Astrocyte (in vitro differentiated cells and primary cell): ENCODE data around the gene GOPC. TPM values are rescaled to one million over a fixed set of nuclear protein-coding genes. Genes with fewer than 3 reads are reported as not detected.

Source experiments
- DNase-seq: peaks from one replicate; pipeline ENCODE4 v3.0.0-alpha.2; 2010; ENCODE audit warnings: low read depth
- FAIRE-seq: peaks from 2 replicates; lab custom pipeline; 2011; peaks lifted over from hg19 to GRCh38; lab: Jason Lieb, UNC
- H2AFZ ChIP-seq: 2 replicates; pipeline ENCODE4 v1.6.0; 2012; ENCODE audit warnings: low read depth, low read length, inconsistent platforms
- H3K27ac ChIP-seq: 2 replicates; pipeline ENCODE4 v1.5.1; 2011; ENCODE audit warnings: low read depth, low read length, inconsistent platforms
- H3K27me3 ChIP-seq: 2 replicates; pipeline ENCODE4 v1.6.0; 2011; ENCODE audit warnings: low read length, inconsistent platforms; ENCODE audit not compliant: insufficient read depth
- H3K36me3 ChIP-seq: 2 replicates; pipeline ENCODE4 v1.5.1; 2011; ENCODE audit warnings: low read length, inconsistent platforms; ENCODE audit not compliant: insufficient read depth
- H3K4me1 ChIP-seq: 2 replicates; pipeline ENCODE4 v1.5.1; 2011; ENCODE audit warnings: low read length, inconsistent platforms; ENCODE audit not compliant: insufficient read depth
- H3K4me2 ChIP-seq: 2 replicates; pipeline ENCODE4 v1.6.0; 2012; ENCODE audit warnings: low read length, inconsistent platforms
- H3K4me3 ChIP-seq: 2 replicates; pipeline ENCODE4 v1.5.1; 2011; ENCODE audit warnings: low read depth, mild to moderate bottlenecking, low read length, inconsistent platforms; ENCODE audit not compliant: insufficient read depth
- H3K79me2 ChIP-seq: 2 replicates; pipeline ENCODE4 v1.6.0; 2012; ENCODE audit warnings: mild to moderate bottlenecking, low read length, inconsistent platforms; ENCODE audit not compliant: insufficient read depth
- H3K9ac ChIP-seq: 2 replicates; pipeline ENCODE4 v1.6.0; 2012; ENCODE audit warnings: mild to moderate bottlenecking, low read length, inconsistent platforms
- H3K9me3 ChIP-seq: 2 replicates; pipeline ENCODE4 v1.5.1; 2012; ENCODE audit warnings: low read depth, mild to moderate bottlenecking, low read length, inconsistent platforms; ENCODE audit not compliant: insufficient read depth
- H4K20me1 ChIP-seq: 2 replicates; pipeline ENCODE4 v1.6.0; 2012; ENCODE audit warnings: low read length, inconsistent platforms; ENCODE audit not compliant: insufficient read depth
- H3K27ac Mint-ChIP-seq: one replicate; pipeline ENCODE4 v1.8.0; 2021; ENCODE audit warnings: mild to moderate bottlenecking, mixed read lengths; ENCODE audit not compliant: unreplicated experiment
- H3K27me3 Mint-ChIP-seq: one replicate; pipeline ENCODE4 v1.8.0; 2021; ENCODE audit warnings: low read depth, mixed read lengths; ENCODE audit not compliant: unreplicated experiment
- H3K36me3 Mint-ChIP-seq: one replicate; pipeline ENCODE4 v1.8.0; 2021; ENCODE audit warnings: low read depth, mixed read lengths; ENCODE audit not compliant: unreplicated experiment
- H3K4me1 Mint-ChIP-seq: one replicate; pipeline ENCODE4 v1.8.0; 2021; ENCODE audit warnings: low read depth, mixed read lengths; ENCODE audit not compliant: unreplicated experiment
- H3K4me3 Mint-ChIP-seq: one replicate; pipeline ENCODE4 v1.8.0; 2021; ENCODE audit warnings: mild to moderate bottlenecking, moderate library complexity, mixed read lengths; ENCODE audit not compliant: unreplicated experiment
- H3K9me3 Mint-ChIP-seq: one replicate; pipeline ENCODE4 v1.8.0; 2021; ENCODE audit warnings: mild to moderate bottlenecking, mixed read lengths; ENCODE audit not compliant: unreplicated experiment
- EZH2 ChIP-seq: IDR thresholded peaks from 2 replicates; pipeline ENCODE4 v1.6.1; 2012; ENCODE audit warnings: mild to moderate bottlenecking, low read length, inconsistent platforms; ENCODE audit not compliant: insufficient read depth
- total RNA-seq: library from RNA; stranded (reverse); gene quantifications from 2 replicates; pipeline ENCODE4 v1.2.1, GENCODE V29; 2021
- TF ChIP-seq, protein P1 (sequence below): IDR thresholded peaks from 2 replicates; pipeline ENCODE4 v1.5.1; 2011; ENCODE audit warnings: low read depth, mild to moderate bottlenecking, inconsistent platforms, low read length, moderate library complexity; ENCODE audit not compliant: insufficient read depth

GOPC gene
- total RNA-seq, 1 donor from 2014 or later = 45.0 TPM

DNA sequence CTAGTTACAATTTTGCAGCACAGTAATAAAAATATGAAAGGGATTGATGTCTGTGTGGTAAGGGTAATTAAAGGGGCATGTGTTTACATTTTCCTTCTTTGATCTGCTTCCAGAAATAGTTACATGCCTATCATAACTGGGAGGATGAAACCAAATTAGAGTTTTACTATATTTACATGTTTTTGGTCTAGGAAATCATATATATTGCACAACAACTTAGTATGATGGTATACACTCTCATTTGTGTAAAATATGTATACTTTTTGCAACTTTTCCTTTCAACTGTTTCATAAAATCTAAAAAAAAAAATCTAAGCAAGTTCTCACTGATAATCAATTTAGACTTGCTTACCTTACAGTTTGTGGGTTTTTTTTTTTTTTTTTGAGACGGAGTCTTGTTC, 87.7 kb downstream of the GOPC start:
- DNase-seq (no peak), FAIRE-seq (no peak)
- H3K79me2 ChIP-seq = peaks cover 72% of the 10 kb centered on the region
- no peak overlapping the region for H3K4me3 Mint-ChIP-seq
- no peaks in the 10 kb centered on the region for H3K27me3 ChIP-seq
- H3K27me3 Mint-ChIP-seq = no peaks in the 10 kb centered on the region
- peaks cover 24% of the 10 kb centered on the region for H3K4me1 Mint-ChIP-seq
- TF ChIP-seq, protein P1, sequence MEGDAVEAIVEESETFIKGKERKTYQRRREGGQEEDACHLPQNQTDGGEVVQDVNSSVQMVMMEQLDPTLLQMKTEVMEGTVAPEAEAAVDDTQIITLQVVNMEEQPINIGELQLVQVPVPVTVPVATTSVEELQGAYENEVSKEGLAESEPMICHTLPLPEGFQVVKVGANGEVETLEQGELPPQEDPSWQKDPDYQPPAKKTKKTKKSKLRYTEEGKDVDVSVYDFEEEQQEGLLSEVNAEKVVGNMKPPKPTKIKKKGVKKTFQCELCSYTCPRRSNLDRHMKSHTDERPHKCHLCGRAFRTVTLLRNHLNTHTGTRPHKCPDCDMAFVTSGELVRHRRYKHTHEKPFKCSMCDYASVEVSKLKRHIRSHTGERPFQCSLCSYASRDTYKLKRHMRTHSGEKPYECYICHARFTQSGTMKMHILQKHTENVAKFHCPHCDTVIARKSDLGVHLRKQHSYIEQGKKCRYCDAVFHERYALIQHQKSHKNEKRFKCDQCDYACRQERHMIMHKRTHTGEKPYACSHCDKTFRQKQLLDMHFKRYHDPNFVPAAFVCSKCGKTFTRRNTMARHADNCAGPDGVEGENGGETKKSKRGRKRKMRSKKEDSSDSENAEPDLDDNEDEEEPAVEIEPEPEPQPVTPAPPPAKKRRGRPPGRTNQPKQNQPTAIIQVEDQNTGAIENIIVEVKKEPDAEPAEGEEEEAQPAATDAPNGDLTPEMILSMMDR = no peak
- TF ChIP-seq EZH2 = no peak
- no peaks in the 10 kb centered on the region for H4K20me1 ChIP-seq
- H2AFZ ChIP-seq = no peak overlapping the region
- H3K36me3 Mint-ChIP-seq = peaks cover 32% of the 10 kb centered on the region
- H3K9me3 ChIP-seq = no peaks in the 10 kb centered on the region
- peaks cover 12% of the 10 kb centered on the region for H3K36me3 ChIP-seq
- H3K27ac ChIP-seq = no peak overlapping the region
- peaks cover 37% of the 10 kb centered on the region for H3K4me1 ChIP-seq
- peaks cover 4% of the 10 kb centered on the region for H3K9me3 Mint-ChIP-seq
- no peak overlapping the region for H3K27ac Mint-ChIP-seq
- no peak overlapping the region for H3K9ac ChIP-seq
- H3K4me2 ChIP-seq = no peak overlapping the region
- no peak overlapping the region for H3K4me3 ChIP-seq

DNA sequence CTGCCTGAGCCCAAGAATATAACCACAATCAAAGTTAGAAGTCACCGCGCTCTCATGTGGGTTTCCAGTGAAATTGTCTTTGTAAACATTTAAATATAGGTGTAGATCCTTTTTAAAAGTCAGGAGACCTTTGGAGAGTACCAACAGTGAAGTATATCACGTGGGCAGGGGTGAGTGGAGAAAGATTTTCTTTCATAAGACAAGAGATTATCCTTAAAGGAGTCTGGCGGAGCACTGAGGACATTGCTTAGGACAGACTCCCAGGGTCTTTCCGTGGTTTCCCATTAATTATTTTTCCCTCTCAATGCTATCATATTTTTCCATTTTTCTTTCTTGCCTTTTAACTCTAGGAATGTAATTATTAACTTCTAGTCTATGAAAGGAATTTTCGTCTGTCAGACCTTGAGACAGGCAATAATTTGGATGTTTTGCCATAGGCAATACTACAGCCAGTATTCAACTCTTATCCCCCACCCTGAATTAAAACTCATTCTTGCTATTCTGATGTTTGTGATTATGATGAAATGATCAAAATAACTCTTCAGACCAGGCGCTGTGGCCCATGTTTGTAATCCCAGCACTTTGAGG, 88.4 kb downstream of the GOPC start:
- H3K79me2 ChIP-seq = peaks cover 73% of the 10 kb centered on the region
- H3K4me3 Mint-ChIP-seq = no peak overlapping the region

More for the DNA sequence above, 88.4 kb downstream of the GOPC start:
- H3K4me2 ChIP-seq = peak overlapping the region; percentile 10
- H3K36me3 ChIP-seq = peaks cover 15% of the 10 kb centered on the region
- H3K4me1 ChIP-seq = peaks cover 37% of the 10 kb centered on the region
- H3K4me3 ChIP-seq = no peak overlapping the region
- H3K27ac Mint-ChIP-seq = no peak overlapping the region
- H3K4me1 Mint-ChIP-seq = peaks cover 25% of the 10 kb centered on the region
- no peak overlapping the region for H3K9ac ChIP-seq
- no peak overlapping the region for H2AFZ ChIP-seq
- TF ChIP-seq, protein P1 = no peak
- no peak for TF ChIP-seq EZH2
- peaks cover 4% of the 10 kb centered on the region for H3K9me3 Mint-ChIP-seq
- H3K27me3 ChIP-seq = no peaks in the 10 kb centered on the region
- H4K20me1 ChIP-seq = no peaks in the 10 kb centered on the region
- no peak for FAIRE-seq
- DNase-seq = peak; percentile 46
- H3K36me3 Mint-ChIP-seq = peaks cover 34% of the 10 kb centered on the region
- no peaks in the 10 kb centered on the region for H3K9me3 ChIP-seq
- no peaks in the 10 kb centered on the region for H3K27me3 Mint-ChIP-seq
- H3K27ac ChIP-seq = no peak overlapping the region
